NCI-H146 (cell line): ENCODE measurements around the gene FAM13A.

Source experiments
- DNase-seq: peaks from one replicate; lab custom pipeline; 2025; lab: John Stamatoyannopoulos, UW

FAM13A gene

DNA sequence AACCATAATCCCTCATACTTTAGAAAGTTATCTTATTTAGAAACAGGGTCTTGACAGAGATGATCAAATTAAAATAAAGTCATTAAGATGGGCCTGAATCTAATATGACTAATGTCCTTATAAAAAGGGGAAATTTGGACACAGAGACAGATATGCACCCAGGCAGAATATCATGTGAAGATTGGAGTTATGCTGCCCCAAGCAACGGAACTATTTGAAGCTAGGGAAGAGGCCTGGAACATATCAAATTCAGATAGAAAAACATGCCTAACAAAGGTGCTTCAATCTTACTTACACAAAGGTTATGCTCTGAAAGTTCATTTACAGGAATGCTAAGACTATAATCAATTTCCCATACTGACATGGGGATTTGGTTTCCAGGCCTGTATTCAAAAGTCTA is 246.7 kb downstream of the FAM13A start:
- DNase-seq = no peak

DNA sequence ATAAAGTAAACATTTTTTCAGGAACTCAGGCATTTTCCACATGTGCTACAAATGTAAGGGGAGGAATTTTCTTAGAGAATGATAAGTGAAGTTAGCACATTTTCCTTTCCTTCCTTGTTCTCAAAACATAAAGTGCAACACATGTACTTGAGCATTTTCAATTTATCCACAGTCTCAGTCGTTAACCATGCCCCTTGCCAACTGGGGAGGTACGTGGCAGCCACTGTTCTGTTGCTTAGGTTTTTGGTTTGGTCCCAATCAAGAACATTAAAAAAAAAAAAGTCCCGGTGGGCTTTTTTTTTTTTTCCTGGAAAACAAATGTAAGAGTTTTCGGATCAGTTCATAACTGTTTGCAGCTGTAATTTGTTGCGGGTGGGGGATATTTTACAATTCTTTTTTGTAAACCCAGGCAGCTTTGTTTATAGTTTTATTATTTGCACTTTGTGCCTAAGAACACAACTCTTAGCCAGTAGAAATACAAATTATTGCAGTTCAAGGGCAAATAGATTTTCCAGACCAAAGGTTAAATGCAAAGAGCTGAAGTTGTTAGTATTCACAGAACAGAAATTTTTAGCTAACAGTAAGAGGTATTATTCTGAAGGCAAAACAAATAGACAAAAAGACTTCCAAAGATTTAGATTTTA is 247.3 kb downstream of the FAM13A start:
- DNase-seq = no peak

DNA sequence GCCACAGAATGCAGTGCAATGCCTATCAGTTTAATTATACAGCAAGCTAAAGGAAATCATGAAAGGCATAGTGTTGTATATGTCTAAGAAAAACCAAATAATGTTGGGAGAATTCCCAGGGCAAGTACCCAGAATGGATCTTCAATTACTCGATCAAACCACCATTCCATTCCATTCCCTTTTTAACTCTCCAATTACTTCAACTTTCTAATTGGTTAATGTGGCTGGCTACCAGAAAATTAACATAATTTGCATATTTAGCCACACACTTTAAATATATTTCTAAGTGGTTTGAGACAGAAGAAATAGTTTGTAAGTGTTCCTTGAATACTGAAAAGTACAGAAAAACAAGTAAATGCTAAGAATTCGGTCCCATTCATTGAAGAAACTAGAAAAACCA is 247.9 kb downstream of the FAM13A start:
- no peak for DNase-seq

DNA sequence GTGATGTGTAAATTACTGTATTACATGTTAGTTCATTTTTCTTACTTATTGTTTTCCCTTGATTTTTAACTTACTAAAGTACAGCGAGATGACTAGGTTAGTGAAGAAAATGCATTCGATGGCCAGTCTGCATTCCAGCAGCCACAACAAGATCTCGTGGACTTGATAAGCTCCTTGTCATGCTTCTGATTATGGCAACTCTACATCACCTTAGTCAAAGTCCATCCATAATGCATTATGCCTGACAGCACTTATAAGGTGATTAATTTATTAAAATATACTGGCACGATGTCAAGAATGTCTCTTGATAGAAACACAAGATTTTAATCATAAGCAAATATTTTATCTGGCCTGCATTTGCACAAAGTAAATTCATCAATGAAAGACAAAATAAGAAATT is 249.5 kb downstream of the FAM13A start:
- DNase-seq = no peak

DNA sequence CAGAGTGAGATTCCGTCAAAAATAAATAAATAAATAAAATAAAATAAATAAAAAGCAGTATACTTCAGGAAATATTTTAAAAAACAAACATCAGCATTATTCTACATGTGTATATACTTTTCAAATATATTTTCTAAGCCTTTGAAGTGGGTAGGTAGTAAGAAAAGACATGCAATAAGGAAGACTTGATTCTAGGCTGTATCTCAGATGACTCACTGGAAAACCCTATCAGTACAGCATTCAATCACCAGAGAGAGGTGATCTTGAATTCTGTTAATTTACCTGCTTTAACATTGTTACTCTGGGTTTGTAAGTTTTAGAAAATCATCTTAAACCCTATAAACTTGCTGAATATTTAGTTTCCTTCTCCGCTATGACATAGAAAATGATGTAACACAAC is 252.8 kb downstream of the FAM13A start:
- DNase-seq = no peak

DNA sequence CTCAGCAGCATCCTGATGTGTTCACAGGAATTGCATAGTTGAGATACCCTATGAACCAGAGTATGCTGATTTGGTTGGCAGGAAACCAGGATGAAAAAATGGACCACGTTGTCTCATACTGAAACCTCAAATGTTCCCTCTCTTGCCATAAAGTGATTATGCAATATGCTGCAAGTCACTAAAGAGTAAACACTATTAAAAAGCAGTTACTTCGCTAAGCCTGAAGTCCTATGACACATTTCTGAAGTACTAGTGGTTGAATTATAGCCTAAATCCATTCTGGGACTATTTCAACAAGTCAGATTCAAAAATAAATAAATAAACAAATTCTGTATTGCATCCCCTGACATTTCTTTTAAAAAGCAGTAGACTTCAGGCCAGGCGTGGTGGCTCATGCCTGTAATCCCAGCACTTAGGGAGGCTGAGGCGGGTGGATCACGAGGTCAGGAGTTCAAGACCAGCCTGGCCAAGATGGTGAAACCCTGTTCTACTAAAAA is 253.3 kb downstream of the FAM13A start:
- no peak for DNase-seq

DNA sequence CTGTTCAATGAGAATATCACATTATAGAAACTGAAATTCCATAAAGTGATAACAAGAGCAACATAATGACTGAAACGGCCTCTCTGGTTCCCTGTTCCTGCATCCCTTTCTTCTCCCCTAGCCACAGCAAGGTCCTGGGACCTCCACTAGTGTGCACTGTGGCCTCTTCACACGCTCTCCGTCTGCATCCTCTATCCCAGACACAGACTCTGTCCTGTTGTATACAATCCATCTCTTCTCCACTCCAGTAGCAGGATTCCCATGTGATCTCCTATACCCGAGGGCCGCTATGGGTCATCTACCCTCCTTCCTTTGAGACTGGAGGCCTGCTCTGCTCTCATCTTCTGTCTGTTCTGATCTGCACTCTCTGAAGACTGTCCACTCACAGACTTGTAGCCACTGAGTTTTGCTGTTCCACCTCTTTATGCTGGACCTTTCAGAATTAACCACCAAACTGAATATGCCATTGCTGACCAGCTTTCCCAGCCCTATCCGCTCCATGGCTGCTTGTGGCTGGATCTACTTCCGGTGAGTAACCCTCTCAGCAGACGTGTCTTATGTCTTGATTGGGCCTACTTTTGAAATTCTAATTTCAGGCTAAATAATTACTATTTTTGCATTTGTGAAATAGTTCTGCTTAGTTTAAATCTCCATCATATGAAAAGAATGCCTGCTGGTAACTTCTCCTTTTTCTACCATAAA is 254.2 kb downstream of the FAM13A start:
- no peak for DNase-seq

DNA sequence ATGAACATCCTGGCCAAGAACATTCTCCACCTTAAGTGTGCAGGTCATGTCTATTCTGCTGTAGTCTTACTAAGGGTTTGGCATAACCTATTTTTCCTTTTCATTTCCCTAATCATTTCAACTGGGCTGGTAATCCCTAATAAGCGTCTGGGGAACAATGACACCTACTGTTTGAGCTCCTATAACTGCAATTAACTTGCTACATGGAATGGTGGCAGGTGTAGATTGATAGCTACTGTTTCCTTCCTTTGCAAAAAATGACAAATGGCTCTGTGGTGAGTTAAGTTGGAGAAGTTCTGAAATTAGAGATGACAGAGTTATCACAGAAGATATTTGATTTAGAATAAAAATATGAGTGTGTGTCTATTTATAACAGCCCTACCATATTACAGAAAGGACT is 254.8 kb downstream of the FAM13A start:
- DNase-seq = peak; percentile 10

DNA sequence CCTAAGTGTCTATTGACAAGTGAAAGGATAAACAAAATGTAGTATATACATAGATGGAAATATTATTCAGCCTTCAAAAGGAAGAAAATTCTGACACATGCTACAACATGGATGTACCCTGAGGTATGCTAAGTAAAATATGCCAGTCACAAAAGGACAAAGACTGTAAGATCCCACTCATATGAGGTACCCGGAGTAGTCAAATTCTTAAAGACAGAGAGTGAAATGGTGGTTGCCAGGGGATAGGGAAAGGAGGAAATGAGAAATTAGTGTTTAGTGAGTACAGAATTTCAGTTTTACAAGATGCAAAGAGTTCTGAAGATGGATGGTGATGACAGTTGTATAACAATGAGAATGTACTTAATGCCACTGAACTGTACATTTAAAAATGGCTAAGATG is 257.1 kb downstream of the FAM13A start:
- DNase-seq = no peak

DNA sequence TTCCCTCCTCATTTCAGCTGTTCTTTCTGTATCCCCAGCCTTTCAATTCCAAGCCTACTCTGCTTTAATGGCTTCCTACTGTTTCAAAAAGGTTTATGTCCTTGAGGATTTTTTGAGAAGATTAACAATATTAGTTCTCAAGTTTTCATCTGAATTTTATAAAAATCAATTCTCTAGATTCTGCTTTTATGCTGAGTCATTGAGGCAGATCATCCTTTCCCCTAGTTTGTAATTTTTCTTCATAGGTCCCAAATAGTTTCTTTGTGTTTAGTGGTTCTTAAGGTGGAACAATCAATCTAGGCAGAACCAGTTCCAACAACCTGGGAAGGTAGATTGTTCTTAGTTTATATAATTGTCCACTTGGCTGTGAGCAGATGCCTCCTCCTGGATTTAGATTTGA is 259.3 kb downstream of the FAM13A start:
- no peak for DNase-seq

DNA sequence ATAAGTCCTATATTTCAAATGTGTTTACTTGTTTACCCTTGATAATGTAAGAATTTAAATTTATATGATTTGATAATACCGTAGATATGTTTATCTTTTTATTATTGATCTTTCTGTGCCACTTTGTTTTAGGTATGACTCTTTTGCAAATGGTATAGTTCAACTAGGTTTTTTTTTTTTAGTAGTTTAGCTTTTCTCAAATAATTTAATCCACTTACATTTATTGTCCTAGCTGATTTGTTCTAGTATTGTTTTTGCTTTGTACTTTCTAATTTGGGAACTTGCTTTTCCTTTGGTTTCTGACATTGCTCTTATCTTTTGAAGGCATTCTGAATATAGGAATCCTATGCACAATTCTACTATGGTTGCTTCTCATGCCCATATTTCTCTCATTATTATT is 260.4 kb downstream of the FAM13A start:
- no peak for DNase-seq

DNA sequence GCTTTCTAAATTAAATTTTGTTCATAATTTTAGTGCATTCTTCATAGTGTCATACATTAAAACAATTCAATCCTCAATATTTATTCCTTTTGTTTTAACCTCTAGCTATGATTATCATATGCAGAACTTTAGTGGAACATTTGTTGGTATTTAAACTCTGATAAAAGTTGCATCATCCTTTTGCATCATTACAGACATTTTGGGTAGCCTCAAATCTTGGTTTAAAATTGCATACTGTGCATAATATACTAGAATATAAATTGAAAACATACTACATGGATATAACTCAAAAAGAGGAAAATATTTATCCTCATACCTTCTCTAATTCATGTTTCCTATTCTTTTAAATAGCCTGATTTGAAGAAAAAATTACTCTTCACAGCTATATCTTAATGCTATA is 262.0 kb downstream of the FAM13A start:
- no peak for DNase-seq

DNA sequence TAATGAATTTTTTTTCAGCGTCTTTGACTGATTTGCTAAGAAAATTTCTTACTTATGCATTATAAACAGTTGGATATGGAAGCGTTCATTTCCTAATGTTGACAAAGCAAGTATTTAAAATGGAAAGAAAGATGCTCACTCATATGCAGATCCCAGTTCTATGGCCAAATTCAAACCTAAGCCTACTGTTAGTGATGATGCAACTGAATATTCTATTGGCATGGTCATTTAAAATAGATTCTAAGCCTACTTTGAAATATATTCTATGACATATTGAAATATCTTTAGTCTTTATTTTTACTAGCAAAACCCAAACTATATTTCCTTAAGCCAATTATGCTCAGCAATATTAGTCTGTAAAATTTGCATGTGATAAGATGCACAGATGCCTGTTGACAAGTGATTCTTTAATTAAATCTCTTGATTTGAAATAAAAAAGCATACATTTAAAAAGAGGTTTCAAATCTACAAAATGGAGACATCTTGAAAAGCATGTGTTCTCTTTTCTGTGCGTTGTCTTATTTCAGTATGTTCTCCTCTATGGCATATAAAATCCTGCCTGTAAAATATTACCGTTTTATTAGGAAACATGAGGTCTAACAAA is 262.8 kb downstream of the FAM13A start:
- DNase-seq = no peak

DNA sequence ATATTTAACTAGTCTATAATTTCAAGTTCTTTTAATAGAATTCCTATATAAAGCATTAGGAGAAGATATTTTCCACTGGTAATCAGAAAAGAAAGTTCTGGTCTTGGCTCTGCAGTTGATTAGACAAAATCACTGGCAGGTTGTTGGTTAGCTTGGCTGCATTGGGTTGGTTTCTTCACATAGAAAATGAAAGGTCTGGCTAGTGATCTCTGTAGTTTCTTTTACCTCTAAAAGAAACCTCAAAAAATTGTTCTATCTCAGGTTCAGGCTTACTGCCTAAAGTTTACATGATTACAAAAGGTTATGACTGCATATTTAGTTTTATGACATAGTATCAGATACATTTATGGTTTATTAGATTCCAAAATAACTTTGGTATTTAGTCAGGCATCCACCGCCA is 263.5 kb downstream of the FAM13A start:
- no peak for DNase-seq

DNA sequence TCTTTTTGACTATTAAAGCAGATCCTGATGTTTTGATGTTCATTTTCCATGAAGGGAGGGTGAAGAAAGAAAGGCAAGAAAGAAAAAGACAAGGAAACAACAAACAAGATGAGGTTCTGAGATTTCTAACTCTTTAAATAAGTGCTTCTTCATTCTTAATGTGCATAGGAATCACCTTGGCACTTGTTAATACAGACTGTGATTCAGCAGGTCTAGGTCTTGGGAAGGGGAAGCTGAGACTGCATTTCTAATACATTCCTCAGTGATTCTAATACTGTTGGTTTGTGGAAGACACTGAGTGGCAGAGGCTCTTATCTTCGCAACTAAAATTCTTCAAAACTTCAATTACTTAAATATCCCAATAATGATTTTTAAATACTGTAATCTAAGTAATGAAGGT is 264.2 kb downstream of the FAM13A start:
- no peak for DNase-seq

DNA sequence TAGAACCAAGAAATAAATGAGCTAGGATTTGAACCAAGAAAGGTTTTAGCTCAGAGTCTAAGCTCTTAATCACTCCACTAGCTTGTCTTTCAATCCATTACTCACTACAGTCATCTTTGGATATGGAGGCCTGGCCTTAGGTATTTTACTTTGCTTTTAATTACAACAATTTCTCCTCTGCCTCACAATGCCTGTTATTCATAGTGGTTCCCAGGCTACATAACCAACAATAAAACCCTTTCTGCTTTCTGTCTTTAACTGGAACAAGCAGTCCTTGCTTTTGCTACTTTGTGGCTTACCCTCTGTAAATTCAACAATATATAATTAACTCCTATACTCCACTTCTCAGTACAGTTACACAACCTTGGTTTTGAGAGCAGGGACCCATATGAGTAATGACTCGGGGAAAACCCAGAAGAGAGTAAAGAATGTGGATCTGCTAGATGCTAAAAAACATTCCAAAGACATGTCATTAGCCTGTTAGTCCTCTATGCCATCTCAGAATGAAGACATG is 264.7 kb downstream of the FAM13A start:
- no peak for DNase-seq

DNA sequence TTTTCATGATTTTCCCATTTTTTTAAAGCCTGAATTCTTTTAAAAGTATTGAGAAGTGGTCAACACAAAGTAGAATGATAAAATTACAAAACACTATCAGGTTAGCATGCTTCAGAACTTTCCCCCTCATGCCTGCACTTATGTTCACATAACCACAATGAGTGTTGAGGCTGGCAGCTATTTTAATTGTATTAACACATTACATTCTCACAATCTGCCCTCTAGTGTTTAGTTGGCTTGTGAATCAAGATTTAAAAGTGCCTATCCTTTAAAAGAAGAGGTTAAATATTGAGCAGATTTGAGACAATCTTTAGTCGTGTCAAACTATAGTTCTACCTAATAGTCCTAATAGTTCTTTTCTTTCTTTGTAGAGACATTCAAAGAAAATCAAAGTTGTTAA is 265.7 kb downstream of the FAM13A start:
- DNase-seq = no peak

DNA sequence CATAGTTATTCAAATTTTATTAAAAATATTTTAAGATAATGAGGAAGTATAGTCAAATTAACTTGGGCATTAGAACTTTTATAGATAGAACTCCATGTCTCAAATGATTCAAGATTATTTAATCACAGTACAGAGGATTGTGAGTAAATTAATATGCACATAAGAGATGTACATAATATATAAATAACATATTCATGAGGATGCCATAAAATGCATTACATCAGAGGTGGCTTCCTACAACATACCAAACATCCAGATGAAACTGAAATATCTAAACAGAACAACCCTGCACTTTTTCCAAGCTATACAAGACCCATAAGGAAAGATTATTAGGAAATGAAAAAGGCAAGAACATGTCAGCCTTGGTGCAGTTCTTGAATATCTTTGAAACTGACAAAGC is 268.1 kb downstream of the FAM13A start:
- no peak for DNase-seq

DNA sequence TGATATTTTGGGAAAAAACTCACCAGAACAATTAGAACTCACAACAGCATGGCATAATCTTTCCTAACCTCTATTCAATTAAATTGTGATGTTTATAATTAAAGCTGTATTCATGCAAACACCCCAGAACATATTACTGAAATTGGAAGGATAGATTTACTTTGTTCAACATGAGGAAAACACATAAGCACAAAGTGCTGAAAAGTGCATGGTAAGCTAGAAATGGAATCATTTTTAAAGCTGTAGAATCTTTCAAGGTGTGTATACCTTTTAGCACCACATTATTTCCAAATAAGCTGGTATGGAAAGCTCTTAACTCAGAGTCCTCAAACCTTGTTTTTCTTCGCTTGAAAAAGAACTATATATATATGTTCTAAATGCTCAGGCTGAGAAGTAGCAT is 268.6 kb downstream of the FAM13A start:
- DNase-seq = no peak

DNA sequence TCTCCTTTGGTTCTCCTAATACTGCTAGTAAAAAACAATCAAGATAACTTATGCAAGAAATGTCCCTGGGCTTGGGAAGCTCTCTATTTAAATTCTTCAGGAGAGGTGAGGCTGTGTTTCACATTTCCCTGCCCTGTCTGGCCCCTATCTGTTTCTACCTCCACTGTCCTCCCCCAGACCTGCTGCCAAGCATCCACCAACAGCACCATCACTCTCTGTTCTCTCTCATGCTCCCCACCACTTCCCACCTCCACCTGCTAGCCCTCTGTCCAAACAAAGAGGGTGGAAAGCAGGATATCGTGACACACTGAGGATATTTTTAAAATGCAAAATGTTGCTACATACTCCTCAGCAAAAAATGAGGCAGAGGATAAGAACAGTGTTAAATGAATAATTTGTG is 271.0 kb downstream of the FAM13A start:
- DNase-seq = no peak

DNA sequence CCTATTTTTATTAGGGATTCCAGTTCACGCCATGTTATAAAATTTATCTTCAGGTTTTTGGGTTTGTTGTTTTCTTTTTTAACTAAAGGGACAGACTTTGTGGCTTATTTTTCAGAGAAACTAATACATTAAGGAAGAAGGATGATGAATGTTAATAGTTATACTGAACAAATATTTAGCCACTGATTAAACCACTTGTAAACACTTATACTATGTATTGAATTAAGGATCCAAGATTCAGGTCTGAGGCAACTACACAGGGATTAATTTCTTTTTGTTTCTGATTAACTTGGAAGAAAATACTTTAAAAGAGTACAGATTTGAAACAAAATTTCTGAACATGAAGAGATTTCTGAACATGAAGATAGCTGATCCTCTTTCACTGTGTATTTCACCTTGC is 276.6 kb downstream of the FAM13A start:
- no peak for DNase-seq

DNA sequence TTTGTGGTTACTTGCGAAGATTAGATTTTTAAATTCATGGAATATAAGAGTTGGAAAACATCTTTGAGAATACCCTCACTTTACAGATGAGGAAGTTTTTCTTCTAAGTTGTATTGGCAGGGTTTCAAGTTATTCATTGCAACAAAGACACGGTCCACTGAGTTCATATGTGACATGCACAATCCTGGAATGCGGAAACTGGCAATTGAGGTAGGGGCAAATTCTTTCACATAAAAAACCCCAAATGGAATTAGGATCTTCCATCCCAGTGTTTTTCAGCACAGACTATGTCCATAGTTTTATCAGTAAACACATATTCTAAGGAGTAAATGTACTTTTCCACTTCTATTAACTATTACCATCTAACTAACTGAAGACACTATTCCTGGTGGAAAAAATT is 277.6 kb downstream of the FAM13A start:
- no peak for DNase-seq

DNA sequence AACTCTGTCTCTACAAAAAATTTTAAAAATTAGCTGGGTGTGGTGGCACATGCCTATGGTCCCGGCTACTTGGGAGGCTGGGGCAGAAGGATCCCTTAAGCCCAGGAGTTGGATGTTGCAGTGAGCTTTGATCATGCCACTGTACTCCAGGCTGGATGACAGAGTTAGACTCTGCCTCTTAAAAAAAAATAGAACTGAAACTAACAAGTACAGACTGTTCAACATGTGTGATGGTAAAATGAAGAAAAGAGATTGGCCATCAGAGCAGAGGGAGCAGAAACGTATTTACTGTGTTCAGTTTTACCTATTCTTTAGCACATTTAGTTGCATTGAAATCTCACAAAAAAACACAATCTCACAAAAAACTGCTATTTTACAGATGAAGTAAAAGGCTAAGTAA is 281.5 kb downstream of the FAM13A start:
- DNase-seq = no peak
